SIG-M5 treated with dmso at 0.1 percent for 504 hours (cell line): ENCODE results near the gene ZCCHC14.

Source experiments
- DNase-seq: peaks from one replicate; lab custom pipeline; 2025; ENCODE audit not compliant: unreplicated experiment; lab: John Stamatoyannopoulos, UW

The ZCCHC14 gene

GRCh38 chr16:87435372-87436224 lies 57.2 kb downstream of the ZCCHC14 start:
- DNase-seq: no peak

GRCh38 chr16:87434146-87434667 lies 58.6 kb downstream of the ZCCHC14 start:
- DNase-seq: no peak

- no peak for DNase-seq
These were observed 60.4 kb downstream of the ZCCHC14 start for GRCh38 chr16:87432330-87432915.

- no peak for DNase-seq
These were observed 60.9 kb downstream of the ZCCHC14 start for GRCh38 chr16:87431926-87432325.

GRCh38 chr16:87426423-87427215 lies 66.2 kb downstream of the ZCCHC14 start:
- no peak for DNase-seq

GRCh38 chr16:87425941-87426340 lies 66.9 kb downstream of the ZCCHC14 start:
- no peak for DNase-seq

GRCh38 chr16:87424266-87424665 lies 68.6 kb downstream of the ZCCHC14 start:
- no peak for DNase-seq

GRCh38 chr16:87423429-87423828 lies 69.4 kb downstream of the ZCCHC14 start:
- no peak for DNase-seq

GRCh38 chr16:87422106-87422505 lies 70.7 kb downstream of the ZCCHC14 start:
- no peak for DNase-seq

- DNase-seq: no peak
These were observed 71.6 kb downstream of the ZCCHC14 start for GRCh38 chr16:87421003-87421912.

GRCh38 chr16:87420026-87421002 lies 72.5 kb downstream of the ZCCHC14 start:
- DNase-seq: no peak

GRCh38 chr16:87418644-87419043 lies 74.2 kb downstream of the ZCCHC14 start:
- DNase-seq: no peak

- DNase-seq: no peak
These were observed 74.6 kb downstream of the ZCCHC14 start for GRCh38 chr16:87418216-87418615.

- no peak for DNase-seq
These were observed 75.3 kb downstream of the ZCCHC14 start for GRCh38 chr16:87417528-87417910.

- peak; percentile 9 for DNase-seq
These were observed 75.8 kb downstream of the ZCCHC14 start for GRCh38 chr16:87416826-87417527.

GRCh38 chr16:87415441-87415840 lies 77.4 kb downstream of the ZCCHC14 start:
- DNase-seq: no peak

- DNase-seq: no peak
These were observed 78.6 kb downstream of the ZCCHC14 start for GRCh38 chr16:87414251-87414680.

GRCh38 chr16:87412996-87413421 lies 79.8 kb downstream of the ZCCHC14 start:
- no peak for DNase-seq
